ENCODE results near the gene PLS3.
"Not testable (repeated sequence)": the region's sequence is repeated elsewhere in the genome, so short reads cannot be mapped to it uniquely, and the experiment has no call there.

PLS3 gene

DNA sequence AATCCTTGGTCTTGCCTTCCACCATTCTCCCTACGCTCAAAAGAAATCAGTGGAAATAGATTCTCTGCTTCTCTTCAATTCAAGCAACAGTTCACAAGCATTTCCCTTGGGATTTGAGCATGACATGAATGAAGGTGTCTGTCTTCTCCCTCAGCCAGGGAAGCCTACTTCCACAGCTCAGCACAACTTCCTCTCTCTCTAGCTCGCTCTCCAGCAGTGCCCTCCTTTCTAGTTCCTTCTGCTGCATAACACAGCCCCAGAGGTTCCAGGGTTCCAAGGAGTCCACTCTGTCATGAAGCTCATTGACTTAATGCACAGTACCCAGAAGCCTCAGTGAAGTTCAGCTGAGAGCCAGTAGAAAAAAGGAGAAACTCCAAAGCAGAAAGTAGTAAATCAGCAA is 81.3 kb downstream of the PLS3 start:
- no peak for DNase-seq (ENCODE audit: low read depth in 1 of 2, low spot score in 1 of 2)
- in situ Hi-C loops (cut with HindIII; ENCODE audit: low pct_unique_long_range_greater_than_20kb, low sequenced_read_pairs) = no loop called here
- no peak for TF ChIP-seq JUND (IDR thresholded peaks at IDR 0.05; ENCODE audit: low read depth)

DNA sequence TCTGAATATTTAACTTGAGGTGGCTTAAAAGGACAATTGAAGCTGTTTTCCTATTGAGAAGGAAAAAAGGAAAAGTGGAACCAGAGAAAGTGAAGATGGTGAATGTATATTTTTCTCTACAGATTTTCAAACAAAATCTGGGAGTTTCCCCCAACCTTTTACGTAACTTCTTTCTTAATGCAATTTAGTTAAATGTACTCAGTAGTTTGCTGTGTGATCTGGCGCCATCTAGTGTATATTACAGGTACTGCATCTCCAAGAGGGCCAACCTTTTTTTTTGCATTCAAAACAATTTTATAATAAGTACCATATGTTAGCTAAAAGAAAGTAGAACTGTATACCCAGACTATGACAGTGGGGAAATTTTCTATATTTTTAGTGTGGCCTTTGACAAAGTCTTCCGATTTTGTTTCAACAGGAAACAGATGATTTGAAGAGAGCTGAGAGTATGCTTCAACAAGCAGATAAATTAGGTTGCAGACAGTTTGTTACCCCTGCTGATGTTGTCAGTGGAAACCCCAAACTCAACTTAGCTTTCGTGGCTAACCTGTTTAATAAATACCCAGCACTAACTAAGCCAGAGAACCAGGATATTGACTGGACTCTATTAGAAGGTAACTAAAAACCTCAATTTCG is 82.0 kb downstream of the PLS3 start:
- in situ Hi-C loops (cut with HindIII; ENCODE audit: low pct_unique_long_range_greater_than_20kb, low sequenced_read_pairs) = no loop called here
- peak in 1 of 2 experiments; percentile 27 for DNase-seq (ENCODE audit: low read depth in 1 of 2, low spot score in 1 of 2)

GRCh38 chrX:115644397-115644796 is 83.4 kb downstream of the PLS3 start:
- DNase-seq (ENCODE audit: low read depth in 1 of 2, low spot score in 1 of 2); in situ Hi-C loops (cut with HindIII; ENCODE audit: low pct_unique_long_range_greater_than_20kb, low sequenced_read_pairs): not testable (repeated sequence)

More for the DNA sequence above, 82.0 kb downstream of the PLS3 start:
- TF ChIP-seq JUND (IDR thresholded peaks at IDR 0.05; ENCODE audit: low read depth) = no peak

- DNase-seq (ENCODE audit: low read depth in 1 of 2, low spot score in 1 of 2) = no peak
- no peak for TF ChIP-seq JUND (IDR thresholded peaks at IDR 0.05; ENCODE audit: low read depth)
- in situ Hi-C loops (cut with HindIII; ENCODE audit: low pct_unique_long_range_greater_than_20kb, low sequenced_read_pairs) = no loop called here
Observed at GRCh38 chrX:115649461-115650063, 88.6 kb downstream of the PLS3 start.

DNA sequence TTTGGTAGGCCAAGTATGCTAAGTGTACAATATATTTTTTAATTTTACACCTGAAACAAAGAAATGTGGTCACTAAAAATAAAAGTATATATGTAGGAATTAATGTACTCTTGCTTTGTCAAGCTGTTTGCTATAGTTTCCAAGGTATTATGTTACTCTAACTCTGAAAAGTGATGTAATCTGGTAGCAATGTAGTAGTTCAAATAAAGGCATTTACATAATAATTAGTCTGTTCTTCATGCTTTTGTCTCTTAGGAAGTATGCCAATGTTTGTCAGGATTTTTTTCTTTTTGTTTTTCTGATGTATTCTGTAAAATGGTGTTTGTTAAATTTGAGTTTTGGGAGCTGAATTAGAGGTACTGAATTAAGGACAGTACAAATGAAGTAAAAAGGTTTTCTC is 89.5 kb downstream of the PLS3 start:
- TF ChIP-seq JUND (IDR thresholded peaks at IDR 0.05; ENCODE audit: low read depth) = no peak
- in situ Hi-C loops (cut with HindIII; ENCODE audit: low pct_unique_long_range_greater_than_20kb, low sequenced_read_pairs) = no loop called here
- DNase-seq (ENCODE audit: low read depth in 1 of 2, low spot score in 1 of 2) = no peak

GRCh38 chrX:115650916-115651315 is 89.9 kb downstream of the PLS3 start:
- in situ Hi-C loops (cut with HindIII; ENCODE audit: low pct_unique_long_range_greater_than_20kb, low sequenced_read_pairs) = no loop called here
- no peak for TF ChIP-seq JUND (IDR thresholded peaks at IDR 0.05; ENCODE audit: low read depth)
- DNase-seq (ENCODE audit: low read depth in 1 of 2, low spot score in 1 of 2) = peak in 1 of 2 experiments; percentile 53

GRCh38 chrX:115652221-115652620 is 91.2 kb downstream of the PLS3 start:
- in situ Hi-C loops (cut with HindIII; ENCODE audit: low pct_unique_long_range_greater_than_20kb, low sequenced_read_pairs) = no loop called here
- DNase-seq (ENCODE audit: low read depth in 1 of 2, low spot score in 1 of 2) = no peak

GRCh38 chrX:115665122-115665521 is 104.1 kb downstream of the PLS3 start:
- TF ChIP-seq JUND (IDR thresholded peaks at IDR 0.05; ENCODE audit: low read depth) = no peak
- no peak for DNase-seq (ENCODE audit: low read depth in 1 of 2, low spot score in 1 of 2)
- in situ Hi-C loops (cut with HindIII; ENCODE audit: low pct_unique_long_range_greater_than_20kb, low sequenced_read_pairs) = no loop called here

More at GRCh38 chrX:115652221-115652620, 91.2 kb downstream of the PLS3 start:
- TF ChIP-seq JUND (IDR thresholded peaks at IDR 0.05; ENCODE audit: low read depth) = no peak

DNA sequence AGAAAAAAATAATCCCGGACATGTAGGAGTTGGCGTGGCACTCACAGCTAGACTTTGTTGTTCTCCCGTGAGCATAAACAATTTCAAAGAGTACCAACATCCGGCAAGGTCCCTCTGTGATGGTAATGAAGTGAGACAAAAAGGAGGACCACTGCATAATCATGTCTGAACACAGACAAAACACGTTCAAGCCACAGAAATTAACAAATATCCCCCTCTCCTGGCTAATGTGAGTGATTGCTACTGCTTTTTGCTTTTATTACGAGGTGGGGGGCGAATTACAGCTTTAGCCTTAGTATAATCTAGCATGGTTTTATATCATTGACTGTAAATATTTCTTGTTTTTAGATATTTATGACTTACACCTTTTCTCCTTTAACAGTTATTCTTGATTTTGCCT is 118.5 kb downstream of the PLS3 start:
- DNase-seq (ENCODE audit: low read depth in 1 of 2, low spot score in 1 of 2) = peak in 1 of 2 experiments; percentile 19
- TF ChIP-seq JUND (IDR thresholded peaks at IDR 0.05; ENCODE audit: low read depth) = no peak
- in situ Hi-C loops (cut with HindIII; ENCODE audit: low pct_unique_long_range_greater_than_20kb, low sequenced_read_pairs) = no loop called here

DNA sequence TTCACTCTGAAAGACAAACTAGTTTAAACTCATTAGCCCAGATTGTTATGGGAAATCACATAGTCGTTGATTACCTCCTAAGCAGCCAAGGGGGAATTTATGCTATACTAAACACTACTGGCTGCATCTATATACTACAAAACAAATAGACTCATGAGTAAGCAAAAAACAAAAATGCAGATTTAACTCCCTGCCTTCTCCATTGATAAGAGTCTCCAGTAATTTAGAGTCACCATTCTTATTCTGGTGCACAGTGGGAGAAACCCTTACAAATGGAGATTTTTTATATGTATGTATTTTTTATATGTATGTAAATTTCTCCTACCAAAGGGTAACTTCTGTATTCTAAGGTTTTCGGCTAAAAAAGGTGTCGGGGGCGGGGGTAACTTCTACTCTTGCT is 126.6 kb downstream of the PLS3 start:
- TF ChIP-seq JUND (IDR thresholded peaks at IDR 0.05; ENCODE audit: low read depth) = no peak
- no peak for DNase-seq (ENCODE audit: low read depth in 1 of 2, low spot score in 1 of 2)
- in situ Hi-C loops (cut with HindIII; ENCODE audit: low pct_unique_long_range_greater_than_20kb, low sequenced_read_pairs) = no loop called here

DNA sequence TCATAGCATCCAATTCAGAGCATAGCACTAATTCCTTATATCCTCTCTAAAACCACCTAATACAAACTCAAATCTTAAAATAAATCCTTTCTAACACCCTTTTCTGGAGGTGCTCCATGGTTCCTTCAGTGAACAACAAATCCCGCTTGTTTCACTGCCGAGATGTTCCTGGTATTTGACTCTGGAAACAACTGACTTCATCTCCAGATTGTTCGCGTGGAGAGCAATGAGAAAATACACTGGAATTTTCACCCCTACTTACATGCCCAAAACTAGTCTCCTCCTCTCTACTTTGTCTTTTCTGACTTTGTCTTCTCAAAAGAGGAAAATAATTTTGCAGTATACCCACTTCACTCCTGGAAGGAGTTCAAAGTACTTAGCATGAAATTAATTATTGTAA is 129.0 kb downstream of the PLS3 start:
- in situ Hi-C loops (cut with HindIII; ENCODE audit: low pct_unique_long_range_greater_than_20kb, low sequenced_read_pairs) = no loop called here
- no peak for DNase-seq (ENCODE audit: low read depth in 1 of 2, low spot score in 1 of 2)
- TF ChIP-seq JUND (IDR thresholded peaks at IDR 0.05; ENCODE audit: low read depth) = no peak

GRCh38 chrX:115690511-115691216 is 129.7 kb downstream of the PLS3 start:
- TF ChIP-seq JUND (IDR thresholded peaks at IDR 0.05; ENCODE audit: low read depth) = no peak
- in situ Hi-C loops (cut with HindIII; ENCODE audit: low pct_unique_long_range_greater_than_20kb, low sequenced_read_pairs) = no loop called here
- peak; percentile 3 to 60 for DNase-seq (ENCODE audit: low read depth in 1 of 2, low spot score in 1 of 2)

DNA sequence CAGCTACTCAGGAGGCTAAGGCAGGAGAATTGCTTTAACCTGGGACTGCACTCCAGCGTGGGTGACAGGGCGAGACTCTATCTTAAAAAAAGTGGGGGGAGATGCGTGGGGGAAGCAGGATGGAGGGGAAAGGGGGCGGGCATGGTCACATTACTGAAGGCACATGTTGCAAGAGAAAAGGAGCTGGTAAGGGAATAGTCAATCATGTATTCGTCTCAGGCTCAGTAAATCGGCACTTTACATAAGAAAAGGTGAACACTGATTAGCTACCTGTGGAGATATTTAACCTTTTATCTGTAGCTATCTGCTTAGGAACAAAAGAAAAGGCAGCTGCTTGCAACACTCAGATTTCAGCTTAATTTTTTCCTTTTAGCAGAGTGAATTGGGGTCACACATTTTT is 132.5 kb downstream of the PLS3 start:
- in situ Hi-C loops (cut with HindIII; ENCODE audit: low pct_unique_long_range_greater_than_20kb, low sequenced_read_pairs) = no loop called here
- no peak for TF ChIP-seq JUND (IDR thresholded peaks at IDR 0.05; ENCODE audit: low read depth)
- no peak for DNase-seq (ENCODE audit: low read depth in 1 of 2, low spot score in 1 of 2)

All from T47D (cell line).